Uterus (tissue), 4 donors: Measurements from ENCODE around the gene PLXNA4. TPM values are rescaled to one million over a fixed set of nuclear protein-coding genes. Genes with fewer than 3 reads are reported as not detected.

Experiments
- DNase-seq, 2 donors: peaks; one replicate each; pipeline ENCODE4 v3.0.0-alpha.2; 2019 to 2020
- H3K27ac ChIP-seq, 2 donors: fragments of 200-600 bp; sonication (generic); 1 replicate in 1 of 2; 2 replicates in 1 of 2; pipeline ENCODE4 v1.5.1; 2016 to 2018
- H3K27me3 ChIP-seq, 2 donors: fragments of 200-600 bp; sonication (generic); one replicate each; pipeline ENCODE4 v1.5.1; 2018 to 2019; ENCODE audit warnings: control low read depth in 1 of 2
- H3K36me3 ChIP-seq, 2 donors: fragments of 200-600 bp; sonication (generic); one replicate each; pipeline ENCODE4 v1.5.1; 2019; ENCODE audit warnings: control low read depth in 1 of 2
- H3K4me1 ChIP-seq, 2 donors: fragments of 200-600 bp; sonication (generic); one replicate each; pipeline ENCODE4 v1.5.1; 2018 to 2019; ENCODE audit warnings: control low read depth in 1 of 2
- H3K4me3 ChIP-seq, 2 donors: fragments of 200-600 bp; sonication (generic); 1 replicate in 1 of 2; 2 replicates in 1 of 2; pipeline ENCODE4 v1.5.1; 2018 to 2019; ENCODE audit warnings: mild to moderate bottlenecking in 1 of 2
- H3K9me3 ChIP-seq, 2 donors: fragments of 200-600 bp; sonication (generic); one replicate each; pipeline ENCODE4 v1.5.1; 2019; ENCODE audit warnings: control low read depth in 1 of 2
- POLR2A ChIP-seq, 2 donors: fragments of 450-650 bp; IDR thresholded peaks; one replicate each; pipeline ENCODE4 v1.6.1; 2016; ENCODE audit warnings: antibody characterized with exemption in 2 of 2, mild to moderate bottlenecking in 1 of 2, moderate library complexity in 1 of 2
- intact Hi-C: fragments of 100-400 bp; cut with DNase I; formaldehyde crosslinking; loops from one replicate; pipeline ENCODE4 v1.15.1; 2023; ENCODE audit warnings: low total_unique reads
- total RNA-seq, 4 donors: library from RNA; depleted of rRNA in 3 of 4; stranded (reverse); fragments of >200 nt in 3 of 4; gene quantifications; one replicate each; pipeline versions ENCODE4 v1.1.0 to v1.2.4, GENCODE V29; 2014 to 2023
- TF ChIP-seq, protein P1 (sequence below), 4 experiments: fragments of 200-600 bp in 2 of 4; fragments of 450-650 bp in 2 of 4; sonication (generic) in 2 of 4; IDR thresholded peaks; one replicate each; pipeline ENCODE4 v1.5.1; 2016 to 2019; ENCODE audit warnings: antibody characterized with exemption in 4 of 4, mild to moderate bottlenecking in 2 of 4, moderate library complexity in 1 of 4
- donor health status: DM: yes; HTN: yes; CAD: no.

The PLXNA4 gene
- total RNA-seq, 4 donors from 2014 or later, result 4.1 to 16.5 (median 7.7) TPM

DNA sequence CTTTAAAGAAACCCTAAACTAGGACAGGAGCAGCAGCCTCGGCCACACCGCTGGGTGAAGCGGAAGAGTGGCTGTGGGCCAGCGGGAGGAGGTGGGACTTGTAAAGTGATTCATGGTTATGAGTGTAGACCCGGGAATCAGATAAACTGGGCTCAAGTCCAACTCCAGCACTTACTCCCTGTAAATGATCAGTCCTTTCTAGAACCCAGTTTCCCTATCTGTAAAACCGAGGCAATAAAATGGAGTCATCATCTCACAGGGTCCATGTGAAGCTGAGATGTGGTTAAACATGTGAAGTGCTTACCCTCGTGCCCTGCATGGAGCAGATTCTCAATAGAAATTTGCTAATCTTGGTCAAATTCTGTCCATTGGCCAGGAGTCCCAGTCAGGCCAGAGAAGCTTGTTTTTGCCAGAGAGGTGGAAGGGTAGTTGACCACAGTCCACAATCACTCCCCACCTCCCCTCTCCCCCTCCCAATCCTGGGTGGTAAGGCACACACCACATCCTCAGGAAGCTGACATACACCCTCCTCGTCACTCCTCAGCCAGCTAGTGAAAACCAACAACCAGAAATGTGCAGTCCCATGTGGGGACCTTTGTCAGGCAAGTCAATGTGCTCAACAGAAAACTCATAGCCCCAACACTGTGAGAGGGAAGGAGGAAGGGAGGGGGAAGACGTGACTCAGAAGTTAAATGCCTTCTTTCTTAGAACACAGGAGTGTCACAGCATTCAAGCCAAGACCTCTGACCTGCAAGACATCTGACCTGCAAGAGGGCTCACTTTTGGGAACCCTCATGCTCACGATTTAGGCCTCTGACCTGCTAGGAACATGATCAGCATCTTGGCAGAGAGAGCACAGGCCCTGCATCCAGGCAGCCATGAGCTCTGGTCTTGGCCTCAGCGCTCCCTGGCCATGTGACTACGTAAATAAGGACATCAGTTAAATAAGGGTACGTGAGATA, 145.1 kb downstream of the PLXNA4 start:
- TF ChIP-seq, protein P1, sequence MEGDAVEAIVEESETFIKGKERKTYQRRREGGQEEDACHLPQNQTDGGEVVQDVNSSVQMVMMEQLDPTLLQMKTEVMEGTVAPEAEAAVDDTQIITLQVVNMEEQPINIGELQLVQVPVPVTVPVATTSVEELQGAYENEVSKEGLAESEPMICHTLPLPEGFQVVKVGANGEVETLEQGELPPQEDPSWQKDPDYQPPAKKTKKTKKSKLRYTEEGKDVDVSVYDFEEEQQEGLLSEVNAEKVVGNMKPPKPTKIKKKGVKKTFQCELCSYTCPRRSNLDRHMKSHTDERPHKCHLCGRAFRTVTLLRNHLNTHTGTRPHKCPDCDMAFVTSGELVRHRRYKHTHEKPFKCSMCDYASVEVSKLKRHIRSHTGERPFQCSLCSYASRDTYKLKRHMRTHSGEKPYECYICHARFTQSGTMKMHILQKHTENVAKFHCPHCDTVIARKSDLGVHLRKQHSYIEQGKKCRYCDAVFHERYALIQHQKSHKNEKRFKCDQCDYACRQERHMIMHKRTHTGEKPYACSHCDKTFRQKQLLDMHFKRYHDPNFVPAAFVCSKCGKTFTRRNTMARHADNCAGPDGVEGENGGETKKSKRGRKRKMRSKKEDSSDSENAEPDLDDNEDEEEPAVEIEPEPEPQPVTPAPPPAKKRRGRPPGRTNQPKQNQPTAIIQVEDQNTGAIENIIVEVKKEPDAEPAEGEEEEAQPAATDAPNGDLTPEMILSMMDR (IDR thresholded peaks at IDR 0.05), result no peak
- no peak for TF ChIP-seq POLR2A (IDR thresholded peaks at IDR 0.05)
- no peaks in the 10 kb centered on the region for H3K9me3 ChIP-seq
- DNase-seq, result peak; percentile 52 to 59
- H3K27me3 ChIP-seq, result no peaks in the 10 kb centered on the region
- H3K36me3 ChIP-seq, result no peaks in the 10 kb centered on the region
- intact Hi-C loops, result no loop called here
- no peaks in the 10 kb centered on the region for H3K4me1 ChIP-seq
- no peak overlapping the region for H3K4me3 ChIP-seq
- no peak overlapping the region for H3K27ac ChIP-seq

DNA sequence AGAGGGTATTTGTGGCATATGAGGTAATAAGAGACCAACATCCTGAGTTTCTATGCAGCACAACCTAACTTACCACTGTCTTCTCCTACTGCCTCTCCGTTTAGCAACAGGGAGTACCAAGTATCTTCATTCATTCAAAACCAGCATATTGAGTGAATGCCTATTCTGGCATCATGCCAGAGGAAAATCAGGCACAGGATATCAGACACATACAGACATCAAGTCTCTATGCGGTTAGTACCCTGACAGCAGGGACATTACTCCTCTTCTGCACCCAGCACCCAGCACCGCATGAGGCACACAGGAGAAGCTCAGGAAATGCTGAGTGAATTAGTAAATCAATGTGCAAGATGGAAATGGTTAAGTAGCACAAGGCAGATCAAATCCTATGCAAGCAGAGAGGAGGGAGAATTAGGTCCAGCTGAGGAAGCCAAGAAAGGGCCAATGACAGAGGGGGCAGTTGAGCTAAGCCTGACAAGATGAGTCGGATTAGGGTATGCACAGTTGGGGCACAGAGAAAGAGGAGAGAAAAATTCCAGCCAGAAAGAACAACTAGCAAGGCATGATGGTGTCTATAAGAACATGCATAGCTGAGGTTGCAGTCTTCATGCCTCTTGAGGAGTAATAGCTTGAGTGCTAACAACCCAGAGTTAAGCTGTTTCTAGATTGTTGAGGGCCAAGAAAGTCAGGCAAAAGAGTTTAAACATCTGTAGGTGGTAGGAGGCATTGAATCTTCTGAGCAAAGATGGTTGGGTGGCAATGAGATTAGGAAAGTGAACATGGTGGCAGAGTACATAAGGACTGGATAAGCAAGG, 146.0 kb downstream of the PLXNA4 start:
- Histone ChIP-seq H3K27me3 (no peaks in the 10 kb centered on the region), H3K9me3 (no peaks in the 10 kb centered on the region), H3K36me3 (no peaks in the 10 kb centered on the region), H3K27ac (no peak overlapping the region), H3K4me3 (no peak overlapping the region), H3K4me1 (no peaks in the 10 kb centered on the region)
- intact Hi-C loops, result no loop called here
- no peak for DNase-seq
- TF ChIP-seq, protein P1 (IDR thresholded peaks at IDR 0.05), result no peak
- TF ChIP-seq POLR2A (IDR thresholded peaks at IDR 0.05), result no peak

DNA sequence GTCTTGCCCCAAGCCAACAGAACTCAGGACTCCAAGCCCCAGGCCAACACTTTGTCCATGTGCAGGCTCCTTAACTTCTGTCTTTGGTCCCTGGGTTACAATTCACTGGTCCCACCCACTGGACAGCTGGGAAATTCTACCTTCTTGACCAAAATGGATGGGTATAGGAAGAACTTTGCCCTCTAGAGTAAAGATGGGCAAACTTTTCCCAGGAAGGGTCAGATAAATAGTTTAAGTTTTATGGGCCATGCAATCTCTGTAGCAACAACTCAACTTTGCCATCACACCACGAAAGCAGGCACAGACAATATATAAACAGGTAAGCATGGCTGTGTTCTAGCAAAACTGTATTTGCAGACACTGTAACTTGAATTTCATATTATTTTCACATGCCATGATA, 147.1 kb downstream of the PLXNA4 start:
- no peak for DNase-seq
- intact Hi-C loops, result no loop called here
- no peak for TF ChIP-seq POLR2A (IDR thresholded peaks at IDR 0.05)
- TF ChIP-seq, protein P1 (IDR thresholded peaks at IDR 0.05), result no peak
- H3K9me3 ChIP-seq, result no peaks in the 10 kb centered on the region
- no peaks in the 10 kb centered on the region for H3K27me3 ChIP-seq
- no peaks in the 10 kb centered on the region for H3K4me1 ChIP-seq
- H3K27ac ChIP-seq, result no peak overlapping the region
- H3K36me3 ChIP-seq, result no peaks in the 10 kb centered on the region
- H3K4me3 ChIP-seq, result no peak overlapping the region

DNA sequence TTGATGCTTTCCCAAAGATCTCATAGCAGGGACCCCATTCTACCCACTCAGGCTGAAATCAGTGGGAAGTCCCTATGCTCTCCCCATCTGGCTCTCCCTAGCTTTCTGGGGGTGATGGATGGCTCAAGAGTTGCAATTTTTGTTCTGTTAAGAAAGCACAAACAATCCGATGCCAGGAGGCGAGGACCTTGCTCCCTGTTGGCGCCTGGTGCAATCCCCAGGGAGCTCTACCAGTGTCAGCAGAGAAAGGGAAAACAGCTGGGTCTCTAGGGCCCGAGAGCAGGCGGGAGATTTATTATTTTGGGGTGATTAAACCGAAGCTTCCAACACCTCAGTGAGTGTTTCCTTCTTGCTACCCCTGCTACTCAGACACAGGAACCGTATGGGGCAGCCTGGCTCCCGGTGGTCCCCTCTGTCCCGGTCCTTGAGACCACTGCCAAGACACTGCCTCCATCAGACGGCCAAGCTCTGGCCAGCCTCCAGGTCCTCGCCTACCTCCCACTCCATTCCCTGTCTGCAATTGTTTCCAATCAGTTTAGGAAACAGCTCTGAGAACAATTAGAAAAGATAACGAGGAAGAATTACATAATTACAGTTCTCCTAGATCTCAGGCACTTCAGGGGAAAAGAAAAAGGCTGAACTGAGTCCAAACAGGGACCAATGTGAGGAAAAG, 147.9 kb downstream of the PLXNA4 start:
- Histone ChIP-seq H3K4me1 (no peaks in the 10 kb centered on the region), H3K36me3 (no peaks in the 10 kb centered on the region), H3K27me3 (no peaks in the 10 kb centered on the region), H3K4me3 (no peak overlapping the region), H3K9me3 (no peaks in the 10 kb centered on the region), H3K27ac (no peak overlapping the region)
- intact Hi-C loops, result no loop called here
- DNase-seq, result no peak
- TF ChIP-seq, protein P1 (IDR thresholded peaks at IDR 0.05), result no peak
- no peak for TF ChIP-seq POLR2A (IDR thresholded peaks at IDR 0.05)
